NCI-H82 (cell line): ENCODE data around the gene VSX1.

Experiments used
- DNase-seq: peaks from one replicate; lab custom pipeline; 2025; lab: John Stamatoyannopoulos, UW

VSX1 gene

DNA sequence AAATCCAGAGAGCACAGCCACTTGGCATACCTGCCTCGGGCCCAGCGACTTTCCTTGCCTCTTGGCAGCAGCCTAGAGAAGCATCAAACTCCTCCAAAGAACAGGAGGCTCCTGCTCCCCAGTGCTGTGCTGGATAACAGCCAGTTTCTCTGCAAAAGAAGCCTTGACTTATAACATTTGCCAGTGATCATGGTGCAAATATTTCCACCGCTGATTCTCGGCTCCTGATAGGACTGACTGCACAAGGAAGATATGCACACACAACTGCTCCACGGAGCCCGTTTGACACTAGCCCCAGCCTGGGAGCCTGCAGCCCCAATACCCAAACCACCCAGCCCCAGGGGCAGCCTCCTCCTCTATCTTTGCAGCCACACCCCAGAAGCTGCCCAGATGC, 41.5 kb downstream of the VSX1 start:
- DNase-seq: no peak

DNA sequence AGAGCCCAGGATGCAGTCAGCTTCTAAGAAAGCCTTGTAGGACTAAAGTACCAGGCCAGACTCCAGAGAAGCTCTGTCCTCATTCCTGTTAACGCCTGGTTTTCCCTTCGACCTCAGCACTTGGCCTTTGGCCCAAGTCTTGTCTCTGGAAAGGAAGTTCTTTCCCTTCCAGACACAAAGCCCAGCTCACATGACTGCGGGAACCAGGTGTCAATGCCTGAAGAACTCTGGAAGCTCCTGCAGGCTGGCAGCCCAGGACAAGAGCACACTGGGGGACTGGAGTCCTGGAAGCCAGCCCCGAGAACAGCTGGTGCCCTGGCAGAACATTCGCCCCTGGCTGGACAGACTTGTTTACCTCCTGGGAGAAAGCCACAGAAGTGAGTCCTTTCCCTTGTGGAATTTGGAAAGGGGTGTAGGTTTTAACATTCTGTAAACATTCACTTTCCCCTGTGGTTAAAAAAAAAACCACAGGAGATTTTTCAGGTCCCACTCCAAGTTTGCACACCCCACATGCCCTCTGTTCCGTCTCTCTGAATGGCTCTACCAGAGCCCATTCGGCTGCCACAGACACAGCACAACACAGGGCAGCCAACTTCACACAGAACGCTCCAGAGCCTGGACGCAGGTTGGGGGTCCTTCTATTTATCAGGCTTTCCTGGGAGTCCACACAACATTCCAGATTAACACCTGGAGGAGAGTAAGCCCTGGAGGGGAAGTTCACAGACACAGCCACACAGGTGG, 42.1 kb downstream of the VSX1 start:
- DNase-seq: no peak

DNA sequence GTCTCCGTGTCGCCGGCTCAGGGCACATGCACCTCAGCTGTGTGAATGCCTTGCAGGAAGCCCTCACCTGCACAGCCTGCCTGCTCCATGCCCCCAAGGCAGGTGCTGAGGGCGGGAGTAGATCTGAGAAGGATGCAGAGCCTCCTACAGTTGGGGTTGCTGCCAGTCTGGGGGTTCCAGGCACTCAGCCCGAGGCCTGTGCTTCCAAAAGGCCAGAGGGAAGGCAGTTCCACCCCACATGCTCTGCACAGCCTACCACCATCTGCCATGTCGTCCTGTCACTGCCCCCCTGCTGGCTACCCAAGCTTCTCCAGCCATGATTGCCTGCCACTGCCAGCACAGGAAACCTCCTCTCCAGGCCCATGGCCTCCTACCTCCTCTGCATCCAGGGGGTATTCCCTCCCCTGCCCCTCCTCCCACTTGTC, 43.3 kb downstream of the VSX1 start:
- DNase-seq: no peak

DNA sequence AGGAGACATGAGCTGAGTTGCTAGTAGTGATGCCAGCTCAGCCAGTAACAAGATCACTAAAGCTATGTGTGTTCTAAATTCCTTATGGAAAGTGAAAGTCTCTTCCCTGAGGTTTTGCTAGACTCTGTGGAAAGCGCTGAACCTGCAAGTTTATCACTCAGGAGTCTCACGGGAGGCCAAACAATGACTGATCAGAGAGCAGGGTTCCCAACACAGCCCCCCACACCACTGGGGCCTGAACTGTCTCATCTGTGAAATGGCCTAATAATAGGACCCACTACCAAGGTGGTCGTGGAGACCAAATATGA, 43.9 kb downstream of the VSX1 start:
- no peak for DNase-seq

DNA sequence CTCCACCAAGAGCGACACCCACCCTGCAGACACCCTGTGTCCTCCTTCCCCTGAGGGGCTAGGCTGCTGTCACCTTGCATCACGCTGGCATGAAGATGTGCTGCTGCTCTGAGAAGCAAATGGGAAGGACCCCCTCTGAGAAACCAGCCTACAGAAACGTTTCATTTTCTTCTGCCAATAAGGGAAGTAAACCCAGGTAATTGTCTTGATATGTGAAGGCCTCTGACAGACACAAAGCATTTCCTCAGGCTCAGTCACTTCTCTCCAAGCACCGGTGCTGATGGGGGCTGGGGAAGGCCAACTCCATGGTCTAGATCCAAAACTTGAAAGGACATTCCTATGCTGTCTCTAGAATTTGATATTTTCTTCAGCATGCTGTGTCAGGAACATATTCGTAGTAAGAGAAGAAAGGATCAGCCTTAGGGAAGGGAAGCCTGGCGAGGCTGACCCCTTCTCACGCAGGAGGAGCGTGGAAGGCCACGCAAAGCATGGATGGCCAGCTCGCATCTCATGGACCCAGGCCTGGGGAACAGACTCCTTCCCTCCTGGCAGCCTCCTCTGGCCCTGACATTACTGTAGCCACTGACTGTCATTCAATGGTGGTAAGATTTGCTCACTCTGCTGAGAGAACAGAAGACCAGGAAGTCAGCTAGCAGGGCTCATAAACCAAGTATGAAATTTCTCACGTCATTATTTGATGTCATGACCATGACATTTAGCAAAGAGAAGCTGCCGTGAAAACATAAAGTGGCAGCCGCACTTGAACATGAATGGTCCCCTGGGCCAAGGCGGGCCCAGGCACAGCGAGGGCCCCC, 44.4 kb downstream of the VSX1 start:
- DNase-seq: no peak

DNA sequence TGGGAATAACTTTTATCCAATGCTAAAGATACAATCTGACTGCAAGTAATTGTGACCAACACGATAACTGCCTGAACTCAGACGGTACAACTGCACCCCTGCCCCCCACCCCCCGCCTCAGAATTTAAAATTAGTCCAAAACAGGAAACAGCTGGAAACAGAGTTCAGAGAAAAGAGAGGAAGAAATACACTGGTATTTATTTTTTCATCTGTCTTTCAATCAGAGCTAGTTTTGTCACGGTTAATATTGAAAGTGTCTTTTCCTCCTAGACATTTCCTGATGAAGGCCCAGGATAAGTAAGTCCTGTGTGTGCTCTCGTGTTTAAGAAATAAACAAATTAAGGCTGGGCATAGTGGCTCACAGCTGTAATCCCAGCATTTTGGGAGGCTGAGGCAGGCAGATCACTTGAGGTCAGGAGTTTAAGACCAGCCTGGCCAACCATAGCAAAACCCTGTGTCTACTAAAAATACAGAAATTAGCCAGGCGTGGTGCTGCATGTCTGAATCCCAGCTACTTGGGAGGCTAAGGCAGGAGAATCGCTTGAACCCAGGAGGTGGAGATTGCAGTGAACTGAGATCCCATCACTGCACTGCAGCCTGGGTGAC, 45.5 kb downstream of the VSX1 start:
- no peak for DNase-seq

DNA sequence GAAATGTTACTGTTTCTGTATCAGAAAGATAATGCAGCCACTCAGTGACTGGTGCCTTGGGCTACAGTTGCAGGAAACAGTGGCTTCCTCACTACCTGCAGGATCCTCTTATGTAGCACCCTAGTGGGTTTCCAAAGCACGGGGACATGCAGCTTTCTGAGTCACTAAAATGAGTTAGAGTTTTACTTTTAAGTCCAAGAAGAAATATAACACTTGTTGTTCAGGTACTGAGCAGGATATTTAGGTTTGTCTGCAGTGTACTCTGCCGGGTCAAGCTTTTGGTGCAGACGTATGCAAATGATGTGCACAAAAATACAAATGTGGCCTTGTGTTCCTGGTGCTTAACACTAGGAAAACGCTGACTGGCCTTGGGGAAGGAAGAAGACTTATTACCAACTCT, 46.0 kb downstream of the VSX1 start:
- no peak for DNase-seq

DNA sequence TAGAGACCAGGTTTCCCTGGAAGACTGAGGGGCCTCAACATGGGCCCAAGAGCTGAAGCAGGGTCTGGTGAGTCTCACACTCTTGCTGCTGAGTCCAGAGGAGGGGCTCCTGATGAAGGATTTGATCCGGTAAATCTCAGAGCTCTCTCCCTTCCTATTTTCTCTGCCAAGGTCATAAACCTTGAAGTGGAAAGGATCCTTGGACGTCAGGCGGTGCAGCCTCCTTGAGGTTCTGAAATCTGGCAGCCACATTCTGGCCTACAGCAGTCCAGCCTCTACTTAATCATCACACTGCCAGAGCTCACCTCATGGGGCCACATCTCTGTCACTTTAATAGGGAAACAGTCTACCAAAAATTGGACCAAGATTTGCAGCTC, 48.0 kb downstream of the VSX1 start:
- no peak for DNase-seq

DNA sequence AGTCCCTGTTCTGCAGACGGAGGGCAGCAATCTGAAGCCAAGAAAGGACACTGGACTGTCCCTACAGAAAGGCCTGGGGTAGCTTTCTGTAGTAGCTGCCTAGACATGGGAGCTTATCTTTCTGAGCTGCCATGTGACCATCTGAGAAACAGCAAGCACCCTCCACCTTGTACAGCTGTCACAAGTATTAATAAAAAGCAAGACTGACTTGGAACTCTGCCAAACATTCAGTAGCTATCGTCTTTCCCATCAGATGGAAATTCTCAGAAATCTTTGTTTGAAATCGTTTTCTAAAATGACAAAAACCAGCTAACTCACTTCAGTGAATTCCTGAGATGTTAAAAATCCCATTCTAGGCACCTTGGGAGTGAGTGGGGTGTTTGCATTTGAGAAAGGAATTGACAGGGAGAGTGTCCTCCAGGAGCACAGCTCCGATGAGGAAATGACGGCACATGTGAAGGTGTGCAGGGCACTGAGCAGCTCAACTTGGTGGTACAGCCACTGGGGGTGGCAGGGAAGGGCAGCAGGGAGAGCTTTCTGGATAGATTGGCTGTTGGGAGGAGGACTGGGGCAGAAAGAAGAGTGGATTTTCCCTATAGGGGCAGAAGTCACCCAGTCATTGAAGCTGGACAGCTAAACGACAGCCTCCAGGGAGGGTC, 48.5 kb downstream of the VSX1 start:
- peak; percentile 62 for DNase-seq

DNA sequence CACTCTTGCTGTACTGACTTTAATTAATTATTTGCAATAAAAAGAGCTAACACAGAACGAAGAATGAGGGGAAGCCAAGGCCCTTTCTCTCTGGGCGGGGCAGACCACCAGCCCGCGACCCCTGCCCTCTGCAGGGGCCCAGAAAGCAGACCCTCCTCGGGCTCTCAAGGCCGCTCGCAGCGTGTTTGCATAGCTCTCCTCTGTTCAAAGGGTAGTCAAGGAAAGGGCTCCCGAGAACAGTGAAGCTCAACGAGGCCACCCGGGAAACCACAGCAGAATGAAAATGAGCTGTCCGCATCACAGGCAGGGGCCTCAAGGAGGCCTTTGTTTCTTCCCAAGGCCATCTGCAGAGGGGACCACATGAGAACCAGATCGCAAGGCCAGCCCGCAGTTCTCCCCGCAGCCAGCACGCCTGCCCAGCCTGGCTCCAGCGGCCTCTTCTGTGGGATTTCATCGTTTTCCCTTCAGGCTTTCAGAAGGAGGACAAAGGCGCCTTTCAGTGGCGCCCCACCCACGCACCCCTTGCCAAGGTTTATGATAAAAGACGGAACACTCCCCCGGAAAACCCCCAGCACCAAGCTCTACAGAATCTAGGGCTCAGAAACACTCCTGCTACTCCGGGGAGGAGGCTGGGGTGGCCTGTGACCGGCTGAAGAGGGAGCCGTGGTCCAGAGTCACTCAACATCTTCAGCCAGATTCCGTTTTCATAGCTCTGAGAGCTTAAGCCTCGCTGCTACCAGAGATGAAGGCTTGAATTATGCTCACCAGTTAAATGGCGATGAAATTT, 49.3 kb downstream of the VSX1 start:
- no peak for DNase-seq

DNA sequence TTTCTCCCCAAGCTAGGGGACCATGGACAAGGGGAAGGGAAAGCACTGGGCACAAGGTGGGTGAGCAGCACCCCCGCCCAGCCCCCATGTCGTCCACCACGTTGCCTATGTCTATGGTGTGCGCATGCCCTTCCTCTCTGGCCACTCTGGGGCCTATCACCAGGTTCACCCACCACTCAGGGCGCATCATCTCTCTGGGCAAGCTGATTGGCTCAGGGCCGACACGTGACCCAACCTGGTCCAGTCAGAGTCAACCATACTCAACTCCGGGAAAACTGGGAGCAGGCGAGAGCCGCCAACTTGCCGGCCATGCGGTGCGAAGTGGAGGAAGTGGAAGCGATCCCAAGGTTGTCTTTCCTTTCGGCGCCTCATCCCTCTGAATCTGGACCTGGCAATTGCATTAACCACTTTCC, 49.9 kb downstream of the VSX1 start:
- no peak for DNase-seq

DNA sequence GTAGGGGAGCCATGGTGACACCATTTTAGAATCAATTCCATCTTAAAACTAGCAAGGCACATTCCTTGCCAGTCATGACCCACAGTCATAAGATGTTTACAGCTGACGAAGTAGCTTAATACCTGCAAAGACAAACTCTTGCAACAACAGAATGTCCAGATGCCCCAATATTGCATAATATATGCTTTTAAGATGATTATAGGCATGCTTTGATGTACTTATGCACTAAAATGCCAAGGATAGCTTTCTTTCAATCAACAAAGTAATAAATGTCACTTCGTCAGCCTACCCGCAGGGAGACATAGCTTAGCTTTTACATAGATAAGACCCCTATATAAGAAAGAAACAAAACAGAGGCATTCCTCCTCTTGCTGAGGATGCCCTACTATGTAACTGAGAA, 50.7 kb downstream of the VSX1 start:
- no peak for DNase-seq

DNA sequence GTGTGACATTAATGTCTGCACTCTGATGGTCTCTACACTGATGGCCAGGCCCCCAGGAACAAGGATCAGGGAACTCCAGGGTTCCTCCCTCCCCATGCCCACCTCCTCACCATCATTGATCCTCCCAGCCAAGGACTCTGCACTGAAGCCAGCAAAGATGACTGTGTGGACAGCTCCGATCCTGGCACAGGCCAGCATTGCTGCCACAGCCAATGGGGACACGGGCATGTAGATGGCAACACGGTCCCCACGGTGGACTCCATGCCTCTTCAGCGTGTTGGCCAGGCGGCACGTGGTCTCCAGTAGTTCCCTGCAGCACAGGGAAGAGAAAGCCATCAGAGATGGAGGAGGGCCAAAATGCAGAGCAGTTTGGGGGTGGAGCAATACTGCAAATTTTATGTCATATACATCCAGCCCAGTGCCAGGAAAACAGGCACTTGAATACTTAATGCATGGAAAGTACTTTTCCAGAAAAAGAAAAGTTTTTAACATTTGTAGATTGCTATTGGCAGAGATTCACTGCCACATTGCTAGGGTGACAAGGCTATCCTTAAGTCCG, 51.2 kb downstream of the VSX1 start:
- no peak for DNase-seq

DNA sequence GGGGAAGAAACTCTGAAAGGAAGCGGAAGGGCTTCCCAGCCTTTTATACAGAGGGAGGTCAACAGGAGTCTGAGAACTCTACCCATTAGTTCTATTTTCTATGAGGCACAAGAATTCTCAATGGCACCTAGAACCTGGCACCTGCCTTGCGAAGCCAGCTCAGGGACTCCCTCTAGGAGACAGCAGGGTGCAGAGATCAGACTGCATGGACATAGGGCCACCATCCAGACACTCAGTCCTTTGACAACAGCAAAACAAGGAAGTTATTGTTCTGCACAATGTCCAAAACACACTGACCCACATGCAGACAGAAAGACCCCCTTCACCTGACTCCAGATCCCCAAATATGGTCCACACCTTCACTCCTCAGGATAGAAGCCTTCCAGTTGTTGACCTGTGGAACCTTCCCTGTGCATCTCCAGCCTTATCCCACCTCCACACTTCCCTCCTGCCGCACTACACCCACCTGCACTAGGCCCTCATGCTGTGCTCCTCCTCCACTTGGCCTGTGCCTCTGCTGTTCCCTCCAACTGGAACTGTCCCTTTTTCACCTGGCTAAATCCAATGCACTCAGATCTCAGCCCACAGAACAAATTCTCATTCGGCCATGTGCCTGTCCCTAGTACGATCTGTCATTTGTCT, 51.8 kb downstream of the VSX1 start:
- no peak for DNase-seq

DNA sequence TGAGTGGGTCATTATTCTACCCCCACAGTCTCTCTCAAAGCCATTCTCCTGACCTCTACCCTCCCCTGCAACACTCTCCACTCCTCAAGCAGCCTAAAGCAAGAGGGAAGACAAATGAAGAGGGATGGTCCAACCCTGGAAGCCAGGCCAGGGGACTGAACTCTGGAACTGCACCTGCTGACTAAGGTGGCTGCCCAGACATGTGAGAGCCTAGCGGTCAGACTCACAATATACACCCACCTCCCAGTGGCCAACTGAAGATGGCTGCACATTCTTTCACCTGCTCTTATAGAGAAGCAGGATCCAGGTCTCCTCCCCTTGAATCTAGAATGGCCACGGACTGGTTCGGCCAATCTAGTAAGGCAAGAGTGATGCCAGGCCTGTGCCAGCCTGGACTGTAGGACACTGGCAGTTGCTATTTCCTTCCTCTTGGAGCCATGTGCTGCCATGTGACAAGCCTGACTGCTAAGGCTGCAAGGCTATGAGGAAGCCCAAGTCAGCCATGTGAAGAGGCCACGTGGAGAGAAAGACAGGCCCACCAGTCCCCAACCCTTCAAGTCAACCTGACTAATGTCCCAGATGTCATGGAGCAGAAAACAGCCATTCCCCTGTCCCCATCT, 55.8 kb downstream of the VSX1 start:
- DNase-seq: no peak
